ENCODE data around the gene RETREG2. TPM values are rescaled to one million over a fixed set of nuclear protein-coding genes. Genes with fewer than 3 reads are reported as not detected.
A peak's percentile ranks its signal among the peaks of the same experiment; 100 is the strongest.

RETREG2 gene
- total RNA-seq, 1 experiment from 2014 or later = 63.7 TPM

DNA sequence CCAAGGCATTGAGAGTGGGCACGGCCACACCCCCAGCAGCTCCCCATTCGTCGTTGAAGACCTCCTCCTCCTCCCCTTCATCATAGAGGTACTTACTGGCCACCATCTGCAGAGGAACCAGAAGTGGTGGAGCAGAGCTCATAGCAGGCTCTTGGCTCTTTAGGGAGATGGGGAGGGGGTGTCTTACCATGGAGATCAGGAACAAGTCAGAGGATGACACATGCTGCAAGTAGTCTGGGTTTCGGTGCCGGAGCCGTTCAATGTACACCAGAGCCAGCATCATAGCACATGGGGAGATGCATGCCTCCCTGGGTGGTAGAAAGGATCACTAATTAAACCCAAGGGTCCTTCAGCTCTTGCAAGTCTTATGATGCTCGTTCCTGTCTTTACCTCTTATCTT lies 3.3 kb upstream of the RETREG2 start (continued):
- TF ChIP-seq, protein P1, sequence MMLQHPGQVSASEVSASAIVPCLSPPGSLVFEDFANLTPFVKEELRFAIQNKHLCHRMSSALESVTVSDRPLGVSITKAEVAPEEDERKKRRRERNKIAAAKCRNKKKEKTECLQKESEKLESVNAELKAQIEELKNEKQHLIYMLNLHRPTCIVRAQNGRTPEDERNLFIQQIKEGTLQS (IDR thresholded peaks at IDR 0.05) = no peak
- no peak for TF ChIP-seq FOSL1 (IDR thresholded peaks at IDR 0.05; ENCODE audit: low read depth)
- TF ChIP-seq, protein P2, sequence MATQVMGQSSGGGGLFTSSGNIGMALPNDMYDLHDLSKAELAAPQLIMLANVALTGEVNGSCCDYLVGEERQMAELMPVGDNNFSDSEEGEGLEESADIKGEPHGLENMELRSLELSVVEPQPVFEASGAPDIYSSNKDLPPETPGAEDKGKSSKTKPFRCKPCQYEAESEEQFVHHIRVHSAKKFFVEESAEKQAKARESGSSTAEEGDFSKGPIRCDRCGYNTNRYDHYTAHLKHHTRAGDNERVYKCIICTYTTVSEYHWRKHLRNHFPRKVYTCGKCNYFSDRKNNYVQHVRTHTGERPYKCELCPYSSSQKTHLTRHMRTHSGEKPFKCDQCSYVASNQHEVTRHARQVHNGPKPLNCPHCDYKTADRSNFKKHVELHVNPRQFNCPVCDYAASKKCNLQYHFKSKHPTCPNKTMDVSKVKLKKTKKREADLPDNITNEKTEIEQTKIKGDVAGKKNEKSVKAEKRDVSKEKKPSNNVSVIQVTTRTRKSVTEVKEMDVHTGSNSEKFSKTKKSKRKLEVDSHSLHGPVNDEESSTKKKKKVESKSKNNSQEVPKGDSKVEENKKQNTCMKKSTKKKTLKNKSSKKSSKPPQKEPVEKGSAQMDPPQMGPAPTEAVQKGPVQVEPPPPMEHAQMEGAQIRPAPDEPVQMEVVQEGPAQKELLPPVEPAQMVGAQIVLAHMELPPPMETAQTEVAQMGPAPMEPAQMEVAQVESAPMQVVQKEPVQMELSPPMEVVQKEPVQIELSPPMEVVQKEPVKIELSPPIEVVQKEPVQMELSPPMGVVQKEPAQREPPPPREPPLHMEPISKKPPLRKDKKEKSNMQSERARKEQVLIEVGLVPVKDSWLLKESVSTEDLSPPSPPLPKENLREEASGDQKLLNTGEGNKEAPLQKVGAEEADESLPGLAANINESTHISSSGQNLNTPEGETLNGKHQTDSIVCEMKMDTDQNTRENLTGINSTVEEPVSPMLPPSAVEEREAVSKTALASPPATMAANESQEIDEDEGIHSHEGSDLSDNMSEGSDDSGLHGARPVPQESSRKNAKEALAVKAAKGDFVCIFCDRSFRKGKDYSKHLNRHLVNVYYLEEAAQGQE (IDR thresholded peaks at IDR 0.05; ENCODE audit: low read depth) = no peak

DNA sequence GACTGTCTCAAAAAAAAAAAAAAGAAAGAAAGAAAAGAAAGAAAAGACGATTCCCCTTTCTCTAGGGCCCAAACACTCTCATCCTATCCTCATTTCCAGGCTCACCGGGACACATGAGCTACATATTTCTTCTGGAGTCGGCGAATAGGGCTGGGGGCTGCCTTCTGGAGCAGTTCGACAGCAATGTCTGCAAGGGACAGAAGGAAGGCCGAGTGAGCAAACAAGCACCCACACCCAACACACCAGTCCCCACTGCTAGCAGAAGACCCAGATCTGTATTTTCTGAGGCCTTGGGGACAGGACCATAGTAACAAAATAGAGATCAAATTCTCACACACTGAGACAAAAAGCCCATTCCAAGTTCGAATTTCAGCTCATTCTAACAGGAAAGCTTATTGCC lies 2.6 kb upstream of the RETREG2 start:
- ATAC-seq (no peak), DNase-seq (ENCODE audit: low read depth, low spot score) (no peak)
- POLR2A ChIA-PET = interaction anchor here (1.3 kb wide), 1 partner anchor 31 kb away, joined by 5 read pairs; the partner anchor contains the start of gene ZFAND2B
- intact Hi-C loops (cut with micrococcal nuclease) = loop anchor here (5.0 to 10.0 kb wide), 2 partner anchors 212 to 359 kb away; partner anchors contain the start of gene DNPEP
- Histone ChIP-seq H3K4me2 (ENCODE audit: low read length) (peak overlapping the region; percentile 98), H3K9me2 (ENCODE audit: insufficient read depth) (no peaks in the 10 kb centered on the region), H3K79me2 (ENCODE audit: insufficient read depth, low read length) (peaks cover 23% of the 10 kb centered on the region), H3K36me3 (ENCODE audit: control insufficient read depth in 1 of 2, insufficient read depth in 2 of 2, low read length in 2 of 2) (peaks cover 4 to 7% of the 10 kb centered on the region in 2 experiments; a peak in 2 of 4 replicates), H3K4me3 (replicated peaks in 1 of 2; ENCODE audit: low read depth in 1 of 2, low read length in 2 of 2) (peak overlapping the region; percentile 87 to 93), H3K9me3 (ENCODE audit: control insufficient read depth in 1 of 2, insufficient read depth in 1 of 2, low read depth in 1 of 2, low read length in 2 of 2) (no peaks in the 10 kb centered on the region), H2AFZ (ENCODE audit: low read depth, low read length, poor library complexity, severe bottlenecking) (no peak overlapping the region), H4K20me1 (ENCODE audit: insufficient read depth) (no peaks in the 10 kb centered on the region), H3K27me3 (ENCODE audit: insufficient read depth, low read length) (no peaks in the 10 kb centered on the region), H3K4me1 (ENCODE audit: control insufficient read depth in 1 of 2, insufficient read depth in 2 of 2, low read length in 2 of 2) (peaks cover 10 to 27% of the 10 kb centered on the region in 2 experiments), H3K9ac (ENCODE audit: low read length) (peak overlapping the region; percentile 85), H3K27ac (ENCODE audit: low read depth, low read length) (peak overlapping the region; percentile 97; the same call in 1 of the 2 replicates)
- TF ChIP-seq, protein P1 (IDR thresholded peaks at IDR 0.05) = no peak
- no peak for TF ChIP-seq FOSL1 (IDR thresholded peaks at IDR 0.05; ENCODE audit: low read depth)
- no peak for TF ChIP-seq ELF1 (IDR thresholded peaks at IDR 0.05; ENCODE audit: borderline replicate concordance, low read depth)
- TF ChIP-seq TCF7L2 (IDR thresholded peaks at IDR 0.05; ENCODE audit: borderline replicate concordance, extremely low read depth, insufficient read depth, insufficient read length) = no peak
- TF ChIP-seq SRF (IDR thresholded peaks at IDR 0.05; ENCODE audit: low read depth) = no peak
- CTCF ChIA-PET = interaction anchor here (1.5 to 1.9 kb wide), 2 partner anchors 120 to 173 kb away, joined by 4 to 16 read pairs; no protein-coding TSS in a partner anchor
- RAD21 ChIA-PET (ENCODE audit: low non-redundant PET in 1 of 2, low total read pairs in 2 of 2, uncharacterized antibody in 2 of 2, unreplicated experiment in 2 of 2) = interaction anchor here (0.7 to 1.6 kb wide), 3 partner anchors 18 to 43 kb away, joined by 3 to 5 read pairs (median 3); no protein-coding TSS in a partner anchor
- no TSS peak for BruUV-seq (replicated peaks)

Measured in HCT116 (cell line).